ENCODE data around the gene CCDC141.

CCDC141 gene

DNA sequence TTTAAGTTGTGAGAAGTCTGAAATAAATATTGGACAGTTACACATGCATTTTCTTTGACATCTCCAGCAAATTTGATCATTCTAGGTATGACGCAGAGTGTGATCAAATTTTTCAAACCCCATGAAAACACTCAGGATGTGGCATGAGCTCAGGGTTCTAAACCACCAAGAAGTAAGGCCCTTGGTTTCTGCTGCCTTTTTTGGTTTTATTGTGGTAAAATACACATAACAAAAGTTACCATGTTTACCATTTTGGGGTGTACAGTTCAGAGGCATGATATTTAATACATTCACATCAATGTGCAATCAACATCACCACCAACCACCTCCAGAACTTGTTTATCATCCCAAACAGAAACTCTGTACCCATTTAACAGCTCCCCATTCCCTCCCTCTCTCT, 178.4 kb downstream of the CCDC141 start:
- in situ Hi-C loops (cut with MboI; ENCODE audit: low pct_unique_long_range_greater_than_20kb, low sequenced_read_pairs, unreplicated experiment) = no loop called here
- DNase-seq (ENCODE audit: low spot score) = no peak
- TF ChIP-seq, protein P1, sequence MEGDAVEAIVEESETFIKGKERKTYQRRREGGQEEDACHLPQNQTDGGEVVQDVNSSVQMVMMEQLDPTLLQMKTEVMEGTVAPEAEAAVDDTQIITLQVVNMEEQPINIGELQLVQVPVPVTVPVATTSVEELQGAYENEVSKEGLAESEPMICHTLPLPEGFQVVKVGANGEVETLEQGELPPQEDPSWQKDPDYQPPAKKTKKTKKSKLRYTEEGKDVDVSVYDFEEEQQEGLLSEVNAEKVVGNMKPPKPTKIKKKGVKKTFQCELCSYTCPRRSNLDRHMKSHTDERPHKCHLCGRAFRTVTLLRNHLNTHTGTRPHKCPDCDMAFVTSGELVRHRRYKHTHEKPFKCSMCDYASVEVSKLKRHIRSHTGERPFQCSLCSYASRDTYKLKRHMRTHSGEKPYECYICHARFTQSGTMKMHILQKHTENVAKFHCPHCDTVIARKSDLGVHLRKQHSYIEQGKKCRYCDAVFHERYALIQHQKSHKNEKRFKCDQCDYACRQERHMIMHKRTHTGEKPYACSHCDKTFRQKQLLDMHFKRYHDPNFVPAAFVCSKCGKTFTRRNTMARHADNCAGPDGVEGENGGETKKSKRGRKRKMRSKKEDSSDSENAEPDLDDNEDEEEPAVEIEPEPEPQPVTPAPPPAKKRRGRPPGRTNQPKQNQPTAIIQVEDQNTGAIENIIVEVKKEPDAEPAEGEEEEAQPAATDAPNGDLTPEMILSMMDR (IDR thresholded peaks at IDR 0.05; ENCODE audit: extremely low read depth, insufficient read depth, missing control alignments) = no peak

DNA sequence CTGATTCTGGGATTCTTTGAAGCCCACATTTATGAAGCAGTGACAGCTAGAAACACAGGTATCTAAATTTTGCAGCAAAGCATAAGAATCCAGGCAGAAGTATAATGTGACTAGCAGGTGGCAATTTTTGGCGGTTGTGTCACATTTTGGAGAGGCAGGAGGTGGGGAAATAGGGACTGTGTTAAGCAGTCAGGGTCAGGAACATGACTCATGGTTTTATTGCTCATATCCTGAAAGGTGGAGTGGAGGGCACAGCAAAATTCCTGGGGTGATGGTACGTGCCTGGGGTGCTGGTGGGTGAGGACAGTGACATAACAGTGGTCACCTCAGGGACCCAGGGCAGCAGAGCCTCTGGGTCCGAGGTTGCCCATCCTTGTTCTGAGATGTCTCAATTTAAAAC, 179.2 kb downstream of the CCDC141 start:
- in situ Hi-C loops (cut with MboI; ENCODE audit: low pct_unique_long_range_greater_than_20kb, low sequenced_read_pairs, unreplicated experiment) = no loop called here
- TF ChIP-seq, protein P1 (IDR thresholded peaks at IDR 0.05; ENCODE audit: extremely low read depth, insufficient read depth, missing control alignments) = no peak
- DNase-seq (ENCODE audit: low spot score) = no peak

DNA sequence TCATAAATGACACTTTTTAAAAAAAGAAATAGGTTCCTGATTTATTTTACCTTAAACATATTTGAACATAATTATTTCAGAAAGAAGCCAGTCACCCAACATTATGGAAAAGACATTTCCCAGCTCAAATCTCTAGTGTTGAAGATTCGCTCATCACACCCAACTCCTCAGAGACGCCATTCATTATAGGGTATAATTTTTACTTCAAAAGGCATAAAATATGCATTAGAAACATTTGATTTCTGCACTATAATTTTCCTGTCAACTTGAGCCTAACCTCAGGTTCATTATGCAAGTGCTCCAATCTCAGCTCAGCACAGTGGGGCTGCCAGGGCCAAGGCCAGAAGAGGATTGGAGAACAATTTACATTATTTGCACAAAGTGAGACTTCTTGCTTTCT, 183.9 kb downstream of the CCDC141 start:
- TF ChIP-seq, protein P1 (IDR thresholded peaks at IDR 0.05; ENCODE audit: extremely low read depth, insufficient read depth, missing control alignments) = no peak
- no peak for DNase-seq (ENCODE audit: low spot score)
- in situ Hi-C loops (cut with MboI; ENCODE audit: low pct_unique_long_range_greater_than_20kb, low sequenced_read_pairs, unreplicated experiment) = no loop called here

DNA sequence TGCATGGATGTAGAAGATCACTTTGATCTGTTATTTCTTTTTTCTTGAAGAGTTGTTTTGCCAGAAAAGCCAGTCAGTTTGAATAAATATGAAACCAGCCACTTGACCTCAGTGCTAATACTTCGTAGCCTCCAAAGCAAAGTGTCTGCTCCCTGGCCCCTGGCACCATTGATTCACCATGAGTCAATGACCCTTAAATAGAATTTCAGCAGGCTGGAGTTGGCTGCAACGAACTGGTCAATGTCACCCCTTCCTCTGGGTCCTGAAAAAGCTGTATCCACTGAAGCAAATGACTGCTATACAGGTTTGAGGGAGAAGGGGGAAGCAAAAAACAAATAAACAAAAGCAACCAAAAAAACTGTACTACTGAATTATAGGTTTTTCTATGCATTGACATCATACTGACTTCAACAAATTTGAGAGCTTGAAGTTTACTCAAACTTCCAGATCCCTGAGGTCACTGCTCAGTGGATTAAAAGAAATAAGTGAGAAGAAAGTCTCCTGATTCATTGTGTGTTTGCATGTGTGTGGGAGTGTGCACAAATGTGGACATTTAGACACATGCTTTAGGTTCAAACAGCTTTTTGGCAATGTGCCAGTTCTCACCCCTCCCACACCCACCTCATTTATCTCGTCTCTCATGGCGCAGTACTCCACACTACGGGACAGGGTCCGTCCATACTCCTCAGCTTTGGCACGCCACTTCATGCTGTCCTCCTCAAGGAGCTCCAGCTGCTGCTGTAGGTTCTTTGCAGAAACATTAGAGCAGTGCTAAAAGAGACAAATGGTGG, 184.6 kb downstream of the CCDC141 start:
- in situ Hi-C loops (cut with MboI; ENCODE audit: low pct_unique_long_range_greater_than_20kb, low sequenced_read_pairs, unreplicated experiment) = no loop called here
- no peak for DNase-seq (ENCODE audit: low spot score)
- TF ChIP-seq, protein P1 (IDR thresholded peaks at IDR 0.05; ENCODE audit: extremely low read depth, insufficient read depth, missing control alignments) = no peak

DNA sequence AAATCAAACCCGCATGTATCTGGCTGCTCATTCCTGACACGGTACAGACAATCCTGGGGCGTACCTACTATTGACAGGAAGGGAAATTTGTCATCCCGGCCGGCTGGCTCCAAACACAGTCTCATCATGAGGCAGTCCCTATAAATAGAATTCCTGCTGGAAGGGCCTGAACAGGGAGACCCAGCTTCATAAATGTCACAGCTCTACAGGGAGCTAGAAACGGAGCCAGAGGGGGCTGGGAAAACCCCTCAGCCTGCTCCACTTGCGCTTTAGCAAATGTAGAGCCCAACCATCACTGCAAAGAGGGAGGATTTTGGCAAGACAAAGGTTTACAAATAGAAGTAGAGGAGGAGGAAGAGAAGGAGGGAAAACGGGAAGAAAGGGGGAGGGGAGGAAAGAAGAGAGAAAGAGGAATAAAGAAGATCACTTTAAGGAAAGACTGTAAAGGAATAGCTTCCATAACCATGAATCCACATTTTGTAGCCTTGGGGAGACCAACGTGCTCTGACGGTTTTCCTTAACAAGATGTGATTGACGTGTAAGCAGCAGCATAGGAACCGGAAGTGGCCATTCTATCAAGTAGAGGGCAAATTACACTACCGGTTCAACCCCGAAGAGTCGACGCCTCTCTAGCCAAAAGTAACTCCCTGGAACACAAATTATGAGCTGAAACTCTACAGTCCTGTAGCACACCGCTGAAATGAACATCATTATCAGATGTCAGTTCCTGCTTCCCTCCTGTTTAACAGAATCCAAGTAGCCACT, 185.9 kb downstream of the CCDC141 start:
- in situ Hi-C loops (cut with MboI; ENCODE audit: low pct_unique_long_range_greater_than_20kb, low sequenced_read_pairs, unreplicated experiment) = no loop called here
- TF ChIP-seq, protein P1 (IDR thresholded peaks at IDR 0.05; ENCODE audit: extremely low read depth, insufficient read depth, missing control alignments) = no peak
- DNase-seq (ENCODE audit: low spot score) = no peak

DNA sequence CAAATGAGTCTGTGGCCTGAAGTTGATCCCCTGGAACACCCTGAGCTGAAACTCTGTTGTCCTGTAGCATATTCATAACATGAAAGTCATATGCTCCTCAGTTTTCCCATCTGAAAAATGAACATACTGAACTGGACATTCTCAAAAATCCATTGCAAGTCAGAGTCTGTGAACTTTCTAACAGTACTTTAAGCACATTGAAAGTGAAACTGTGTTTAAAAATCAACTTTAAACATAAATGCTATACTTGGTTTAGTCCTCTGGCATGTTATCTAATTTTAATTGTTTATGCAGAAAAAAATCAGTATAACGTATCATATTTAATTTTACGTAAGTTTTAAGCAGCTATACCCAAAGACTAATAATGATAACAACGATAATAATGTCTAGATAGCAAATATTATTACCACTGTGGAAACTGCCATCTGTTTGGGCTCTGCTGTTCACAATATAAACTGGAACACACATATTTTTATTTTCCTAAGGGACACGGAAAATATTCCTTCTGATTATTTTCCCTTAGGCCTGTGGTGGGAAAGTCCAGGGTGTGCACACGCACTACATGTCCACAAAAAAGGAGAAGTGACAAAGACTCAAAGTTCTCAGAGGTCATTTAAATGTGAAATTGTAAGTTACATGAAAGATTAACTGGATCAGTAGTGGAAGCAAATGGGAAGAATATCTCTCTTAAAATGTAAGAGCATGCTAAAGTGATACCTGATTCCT, 186.6 kb downstream of the CCDC141 start:
- in situ Hi-C loops (cut with MboI; ENCODE audit: low pct_unique_long_range_greater_than_20kb, low sequenced_read_pairs, unreplicated experiment) = no loop called here
- TF ChIP-seq, protein P1 (IDR thresholded peaks at IDR 0.05; ENCODE audit: extremely low read depth, insufficient read depth, missing control alignments) = no peak
- DNase-seq (ENCODE audit: low spot score) = no peak

Measured in GM13977 (cell line).